Measurements from ENCODE around the gene SLC16A14. TPM values are rescaled to one million over a fixed set of nuclear protein-coding genes. Genes with fewer than 3 reads are reported as not detected.

Gene SLC16A14
- total and polyA plus RNA-seq, 2 experiments from 2014 or later = 1.1 to 2.7 TPM

DNA sequence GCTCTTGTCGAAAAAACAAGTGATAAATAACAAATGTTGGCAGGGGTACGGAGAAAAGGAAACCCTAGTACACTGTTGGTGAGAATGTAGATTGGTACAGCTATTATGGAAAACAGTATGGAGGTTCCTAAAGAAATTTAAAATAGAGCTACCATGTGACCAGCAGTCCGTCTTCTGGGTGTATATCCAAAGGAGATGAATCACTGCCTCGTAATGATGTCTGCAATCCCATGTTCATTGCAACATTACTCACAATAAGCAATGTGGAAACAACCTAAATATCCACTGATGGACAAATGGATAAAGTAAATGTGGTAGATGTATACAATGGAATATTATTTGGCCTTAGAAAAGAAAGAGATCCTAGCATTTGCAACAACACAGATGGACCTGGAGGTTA lies 50.6 kb downstream of the SLC16A14 start:
- ATAC-seq (no peak), DNase-seq (ENCODE audit: low spot score) (no peak)
- no peaks in the 10 kb centered on the region for H3K79me2 ChIP-seq (replicated peaks; ENCODE audit: insufficient read depth)
- no peak overlapping the region for H3K27ac ChIP-seq (ENCODE audit: low read depth)
- H3K27me3 ChIP-seq (ENCODE audit: insufficient read depth) = no peaks in the 10 kb centered on the region
- no peaks in the 10 kb centered on the region for H3F3A ChIP-seq (replicated peaks; ENCODE audit: low read depth)
- Mint-ChIP-seq H3K36me3 (ENCODE audit: low read depth) (peaks cover 3% of the 10 kb centered on the region; the same call in 1 of the 3 replicates), H3K27me3 (ENCODE audit: insufficient read depth, low read depth, poor library complexity) (peaks cover 4% of the 10 kb centered on the region), H3K27ac (no peak overlapping the region), H3K9me3 (no peaks in the 10 kb centered on the region), H3K4me1 (no peaks in the 10 kb centered on the region), H3K4me3 (no peak overlapping the region)
- H3K4me2 ChIP-seq = no peak overlapping the region
- no peaks in the 10 kb centered on the region for H3K9me2 ChIP-seq (ENCODE audit: insufficient read depth)
- no peaks in the 10 kb centered on the region for H3K36me3 ChIP-seq (ENCODE audit: insufficient read depth)
- no peak overlapping the region for H3K4me3 ChIP-seq
- TF ChIP-seq POLR2AphosphoS5 (IDR thresholded peaks at IDR 0.05; ENCODE audit: low read depth) = no peak
- H4K20me1 ChIP-seq (replicated peaks; ENCODE audit: insufficient read depth) = no peaks in the 10 kb centered on the region
- no peak overlapping the region for H2AFZ ChIP-seq
- no peaks in the 10 kb centered on the region for H3K4me1 ChIP-seq (ENCODE audit: insufficient read depth)

DNA sequence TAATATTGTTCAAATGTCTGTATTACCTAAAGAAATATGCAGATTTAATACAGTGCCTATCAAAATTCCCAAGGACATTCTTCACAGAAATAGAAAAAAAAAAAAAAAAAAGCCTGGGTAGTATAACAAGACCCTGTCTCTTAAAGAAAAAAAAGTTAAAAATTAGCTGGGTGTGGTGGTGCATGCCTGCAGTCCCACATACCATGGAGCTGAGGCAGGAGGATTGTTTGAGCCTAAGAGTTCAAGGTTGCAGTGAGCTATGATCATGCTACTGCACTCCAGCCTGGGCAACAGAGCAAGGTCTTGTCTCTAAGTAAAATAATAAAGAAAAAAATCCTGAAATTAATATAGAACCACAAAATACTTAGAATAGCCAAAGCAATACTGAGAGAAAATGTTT lies 51.9 kb downstream of the SLC16A14 start:
- H3K27me3 Mint-ChIP-seq (ENCODE audit: insufficient read depth, low read depth, poor library complexity) = peaks cover 5% of the 10 kb centered on the region
- H3K4me1 ChIP-seq (ENCODE audit: insufficient read depth) = no peaks in the 10 kb centered on the region
- no peak overlapping the region for H3K27ac ChIP-seq (ENCODE audit: low read depth)
- no peak for ATAC-seq
- no peaks in the 10 kb centered on the region for H3K9me2 ChIP-seq (ENCODE audit: insufficient read depth)
- no peak overlapping the region for H2AFZ ChIP-seq
- H3K4me3 ChIP-seq = no peak overlapping the region
- H3K4me2 ChIP-seq = no peak overlapping the region
- no peak overlapping the region for H3K27ac Mint-ChIP-seq
- no peaks in the 10 kb centered on the region for H3K27me3 ChIP-seq (ENCODE audit: insufficient read depth)
- H4K20me1 ChIP-seq (replicated peaks; ENCODE audit: insufficient read depth) = no peaks in the 10 kb centered on the region
- TF ChIP-seq JUNB (IDR thresholded peaks at IDR 0.05; ENCODE audit: unreplicated experiment) (no peak), NANOG (IDR thresholded peaks at IDR 0.05; ENCODE audit: borderline replicate concordance) (no peak), POLR2AphosphoS5 (IDR thresholded peaks at IDR 0.05; ENCODE audit: low read depth) (no peak)
- TF ChIP-seq, protein P1, sequence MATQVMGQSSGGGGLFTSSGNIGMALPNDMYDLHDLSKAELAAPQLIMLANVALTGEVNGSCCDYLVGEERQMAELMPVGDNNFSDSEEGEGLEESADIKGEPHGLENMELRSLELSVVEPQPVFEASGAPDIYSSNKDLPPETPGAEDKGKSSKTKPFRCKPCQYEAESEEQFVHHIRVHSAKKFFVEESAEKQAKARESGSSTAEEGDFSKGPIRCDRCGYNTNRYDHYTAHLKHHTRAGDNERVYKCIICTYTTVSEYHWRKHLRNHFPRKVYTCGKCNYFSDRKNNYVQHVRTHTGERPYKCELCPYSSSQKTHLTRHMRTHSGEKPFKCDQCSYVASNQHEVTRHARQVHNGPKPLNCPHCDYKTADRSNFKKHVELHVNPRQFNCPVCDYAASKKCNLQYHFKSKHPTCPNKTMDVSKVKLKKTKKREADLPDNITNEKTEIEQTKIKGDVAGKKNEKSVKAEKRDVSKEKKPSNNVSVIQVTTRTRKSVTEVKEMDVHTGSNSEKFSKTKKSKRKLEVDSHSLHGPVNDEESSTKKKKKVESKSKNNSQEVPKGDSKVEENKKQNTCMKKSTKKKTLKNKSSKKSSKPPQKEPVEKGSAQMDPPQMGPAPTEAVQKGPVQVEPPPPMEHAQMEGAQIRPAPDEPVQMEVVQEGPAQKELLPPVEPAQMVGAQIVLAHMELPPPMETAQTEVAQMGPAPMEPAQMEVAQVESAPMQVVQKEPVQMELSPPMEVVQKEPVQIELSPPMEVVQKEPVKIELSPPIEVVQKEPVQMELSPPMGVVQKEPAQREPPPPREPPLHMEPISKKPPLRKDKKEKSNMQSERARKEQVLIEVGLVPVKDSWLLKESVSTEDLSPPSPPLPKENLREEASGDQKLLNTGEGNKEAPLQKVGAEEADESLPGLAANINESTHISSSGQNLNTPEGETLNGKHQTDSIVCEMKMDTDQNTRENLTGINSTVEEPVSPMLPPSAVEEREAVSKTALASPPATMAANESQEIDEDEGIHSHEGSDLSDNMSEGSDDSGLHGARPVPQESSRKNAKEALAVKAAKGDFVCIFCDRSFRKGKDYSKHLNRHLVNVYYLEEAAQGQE (IDR thresholded peaks at IDR 0.05; ENCODE audit: unreplicated experiment) = no peak
- DNase-seq (ENCODE audit: low spot score) = no peak
- H3K4me1 Mint-ChIP-seq = no peaks in the 10 kb centered on the region
- H3K36me3 Mint-ChIP-seq (ENCODE audit: low read depth) = peaks cover 3% of the 10 kb centered on the region; the same call in 1 of the 3 replicates
- no peaks in the 10 kb centered on the region for H3K79me2 ChIP-seq (replicated peaks; ENCODE audit: insufficient read depth)
- H3K9me3 Mint-ChIP-seq = no peaks in the 10 kb centered on the region
- H3K4me3 Mint-ChIP-seq = no peak overlapping the region
- H3F3A ChIP-seq (replicated peaks; ENCODE audit: low read depth) = no peaks in the 10 kb centered on the region
- H3K36me3 ChIP-seq (ENCODE audit: insufficient read depth) = no peaks in the 10 kb centered on the region

DNA sequence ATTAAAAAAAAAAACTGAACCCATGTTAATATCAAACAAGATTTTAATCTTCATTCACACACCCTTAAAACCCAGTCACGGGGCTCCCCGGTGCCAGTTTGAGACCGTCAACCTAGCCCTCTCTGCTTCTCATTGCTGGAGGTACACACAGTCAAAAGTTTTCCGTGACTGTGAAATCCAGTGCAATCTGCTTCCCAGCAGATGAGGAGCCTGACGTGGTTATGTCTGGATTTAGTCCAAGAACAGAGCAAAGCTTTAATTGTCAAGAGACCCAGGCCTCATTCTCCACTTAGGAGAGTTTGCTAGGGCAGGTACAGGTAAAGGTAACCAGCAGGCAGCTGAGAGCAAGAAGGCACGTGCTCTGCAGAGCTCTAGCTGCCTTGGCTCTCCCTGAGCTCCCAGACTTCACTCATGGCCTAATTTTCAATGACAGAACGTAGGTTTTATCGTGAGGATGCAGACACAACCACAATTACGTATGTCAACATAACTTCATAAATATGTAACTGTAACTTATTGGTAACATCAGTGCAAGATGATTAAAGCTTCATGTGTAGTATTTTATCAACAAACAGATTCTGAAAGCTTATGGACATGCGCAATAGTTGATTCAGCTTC lies 56.3 kb downstream of the SLC16A14 start:
- H3K27ac Mint-ChIP-seq = no peak overlapping the region
- no peaks in the 10 kb centered on the region for H3K9me2 ChIP-seq (ENCODE audit: insufficient read depth)
- H3K27me3 ChIP-seq (ENCODE audit: insufficient read depth) = no peaks in the 10 kb centered on the region
- no peak overlapping the region for H2AFZ ChIP-seq
- H3K4me3 Mint-ChIP-seq = no peak overlapping the region
- no peaks in the 10 kb centered on the region for H3K4me1 Mint-ChIP-seq
- peaks cover 9% of the 10 kb centered on the region for H3K27me3 Mint-ChIP-seq (ENCODE audit: insufficient read depth, low read depth, poor library complexity)
- no peaks in the 10 kb centered on the region for H4K20me1 ChIP-seq (replicated peaks; ENCODE audit: insufficient read depth)
- no peak overlapping the region for H3K4me3 ChIP-seq
- H3K9me3 Mint-ChIP-seq = no peaks in the 10 kb centered on the region
- peaks cover 3% of the 10 kb centered on the region; the same call in 1 of the 3 replicates for H3K36me3 Mint-ChIP-seq (ENCODE audit: low read depth)
- no peaks in the 10 kb centered on the region for H3K36me3 ChIP-seq (ENCODE audit: insufficient read depth)
- DNase-seq (ENCODE audit: low spot score) (no peak), ATAC-seq (no peak)
- no peaks in the 10 kb centered on the region for H3K4me1 ChIP-seq (ENCODE audit: insufficient read depth)
- no peaks in the 10 kb centered on the region for H3F3A ChIP-seq (replicated peaks; ENCODE audit: low read depth)
- H3K4me2 ChIP-seq = no peak overlapping the region
- H3K79me2 ChIP-seq (replicated peaks; ENCODE audit: insufficient read depth) = no peaks in the 10 kb centered on the region
- H3K27ac ChIP-seq (ENCODE audit: low read depth) = no peak overlapping the region
- TF ChIP-seq STAT1 (IDR thresholded peaks at IDR 0.05; ENCODE audit: unreplicated experiment) (no peak), EZH2phosphoT487 (IDR thresholded peaks at IDR 0.05; ENCODE audit: unreplicated experiment) (no peak)
- TF ChIP-seq, protein P2, sequence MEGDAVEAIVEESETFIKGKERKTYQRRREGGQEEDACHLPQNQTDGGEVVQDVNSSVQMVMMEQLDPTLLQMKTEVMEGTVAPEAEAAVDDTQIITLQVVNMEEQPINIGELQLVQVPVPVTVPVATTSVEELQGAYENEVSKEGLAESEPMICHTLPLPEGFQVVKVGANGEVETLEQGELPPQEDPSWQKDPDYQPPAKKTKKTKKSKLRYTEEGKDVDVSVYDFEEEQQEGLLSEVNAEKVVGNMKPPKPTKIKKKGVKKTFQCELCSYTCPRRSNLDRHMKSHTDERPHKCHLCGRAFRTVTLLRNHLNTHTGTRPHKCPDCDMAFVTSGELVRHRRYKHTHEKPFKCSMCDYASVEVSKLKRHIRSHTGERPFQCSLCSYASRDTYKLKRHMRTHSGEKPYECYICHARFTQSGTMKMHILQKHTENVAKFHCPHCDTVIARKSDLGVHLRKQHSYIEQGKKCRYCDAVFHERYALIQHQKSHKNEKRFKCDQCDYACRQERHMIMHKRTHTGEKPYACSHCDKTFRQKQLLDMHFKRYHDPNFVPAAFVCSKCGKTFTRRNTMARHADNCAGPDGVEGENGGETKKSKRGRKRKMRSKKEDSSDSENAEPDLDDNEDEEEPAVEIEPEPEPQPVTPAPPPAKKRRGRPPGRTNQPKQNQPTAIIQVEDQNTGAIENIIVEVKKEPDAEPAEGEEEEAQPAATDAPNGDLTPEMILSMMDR (conservative IDR thresholded peaks at IDR 0.05; ENCODE audit: low read depth in 2 of 2) = no peak
- TF ChIP-seq, protein P3, sequence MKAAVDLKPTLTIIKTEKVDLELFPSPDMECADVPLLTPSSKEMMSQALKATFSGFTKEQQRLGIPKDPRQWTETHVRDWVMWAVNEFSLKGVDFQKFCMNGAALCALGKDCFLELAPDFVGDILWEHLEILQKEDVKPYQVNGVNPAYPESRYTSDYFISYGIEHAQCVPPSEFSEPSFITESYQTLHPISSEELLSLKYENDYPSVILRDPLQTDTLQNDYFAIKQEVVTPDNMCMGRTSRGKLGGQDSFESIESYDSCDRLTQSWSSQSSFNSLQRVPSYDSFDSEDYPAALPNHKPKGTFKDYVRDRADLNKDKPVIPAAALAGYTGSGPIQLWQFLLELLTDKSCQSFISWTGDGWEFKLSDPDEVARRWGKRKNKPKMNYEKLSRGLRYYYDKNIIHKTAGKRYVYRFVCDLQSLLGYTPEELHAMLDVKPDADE (IDR thresholded peaks at IDR 0.05) = no peak
